Mucosa of descending colon (tissue), 3 donors: Measurements from ENCODE around the gene TRPC6. TPM values are rescaled to one million over a fixed set of nuclear protein-coding genes. Genes with fewer than 3 reads are reported as not detected.

Source experiments
- ATAC-seq: fragments of 200-7000 bp; cut with Tn5 transposase; one replicate; pipeline ENCODE4 v1.9.1; 2020; ENCODE audit warnings: mild to moderate bottlenecking, moderate library complexity
- DNase-seq, 3 donors: peaks; one replicate each; pipeline ENCODE4 v3.0.0-alpha.2; 2020
- H3K36me3 ChIP-seq: fragments of 200-600 bp; one replicate; pipeline ENCODE4 v1.8.0; 2021; ENCODE audit warnings: low read depth, mild to moderate bottlenecking
- H3K4me1 ChIP-seq: fragments of 200-600 bp; one replicate; pipeline ENCODE4 v1.8.0; 2021; ENCODE audit warnings: low read depth, mild to moderate bottlenecking
- H3K4me3 ChIP-seq: fragments of 200-600 bp; one replicate; pipeline ENCODE4 v1.8.0; 2021; ENCODE audit warnings: mild to moderate bottlenecking
- H3K9me3 ChIP-seq: fragments of 200-600 bp; one replicate; pipeline ENCODE4 v1.8.0; 2021; ENCODE audit warnings: mild to moderate bottlenecking
- CTCF ChIP-seq: fragments of 200-600 bp; IDR thresholded peaks from one replicate; pipeline ENCODE4 v1.8.0; 2022; ENCODE audit warnings: antibody characterized with exemption, mild to moderate bottlenecking
- intact Hi-C, 2 donors: fragments of 100-400 bp; cut with DNase I in 1 of 2; cut with micrococcal nuclease in 1 of 2; formaldehyde crosslinking; loops; one replicate each; pipeline versions ENCODE4 v1.11.0 to v1.11.1; 2022; cut with DNase I, micrococcal nuclease
- total RNA-seq, 3 donors: library from RNA; stranded (reverse); fragmentation: NEBNext Ultra II Directional in 2 of 3; extraction: Animal tissue kit (Norgen Biotek cat#: 25700) in 2 of 3; gene quantifications; one replicate each; pipeline versions ENCODE4 v1.2.1 to v1.2.4, GENCODE V29; 2021 to 2023
- donor health status: DM: no; HTN: no; CAD: no; lungs with moderate emphysema.
- donor health status: DM: no; HTN: no; CAD: no.
- donor health status: DM: no; HTN: yes; CAD: no.

Gene TRPC6
- total RNA-seq, 3 donors from 2014 or later, result 1.3 to 4.7 (median 1.4) TPM

GRCh38 chr11:101498891-101499290 is 84.9 kb downstream of the TRPC6 start:
- H3K4me1 ChIP-seq, result no peaks in the 10 kb centered on the region
- ATAC-seq (no peak), DNase-seq (no peak)
- H3K9me3 ChIP-seq, result no peaks in the 10 kb centered on the region
- no peaks in the 10 kb centered on the region for H3K36me3 ChIP-seq
- no peak for TF ChIP-seq CTCF
- no peak overlapping the region for H3K4me3 ChIP-seq
- intact Hi-C loops, result no loop called here

- TF ChIP-seq CTCF, result no peak
- ATAC-seq (no peak), DNase-seq (no peak)
- Histone ChIP-seq H3K36me3 (no peaks in the 10 kb centered on the region), H3K4me1 (no peaks in the 10 kb centered on the region), H3K9me3 (no peaks in the 10 kb centered on the region), H3K4me3 (no peak overlapping the region)
- intact Hi-C loops, result no loop called here
Observed at GRCh38 chr11:101497291-101497690, 86.5 kb downstream of the TRPC6 start.

GRCh38 chr11:101487775-101488174 is 96.0 kb downstream of the TRPC6 start:
- ATAC-seq, result no peak
- Histone ChIP-seq H3K36me3 (no peaks in the 10 kb centered on the region), H3K9me3 (no peaks in the 10 kb centered on the region), H3K4me3 (no peak overlapping the region), H3K4me1 (no peaks in the 10 kb centered on the region)
- no peak for TF ChIP-seq CTCF
- intact Hi-C loops, result no loop called here
- DNase-seq, result no peak

GRCh38 chr11:101482556-101483124 is 101.2 kb downstream of the TRPC6 start:
- intact Hi-C loops, result no loop called here
- no peaks in the 10 kb centered on the region for H3K9me3 ChIP-seq
- no peak overlapping the region for H3K4me3 ChIP-seq
- no peaks in the 10 kb centered on the region for H3K36me3 ChIP-seq
- H3K4me1 ChIP-seq, result no peaks in the 10 kb centered on the region
- DNase-seq (no peak), ATAC-seq (no peak)
- TF ChIP-seq CTCF, result no peak

- Histone ChIP-seq H3K9me3 (no peaks in the 10 kb centered on the region), H3K4me3 (no peak overlapping the region), H3K36me3 (no peaks in the 10 kb centered on the region), H3K4me1 (no peaks in the 10 kb centered on the region)
- DNase-seq (no peak), ATAC-seq (no peak)
- TF ChIP-seq CTCF, result no peak
- intact Hi-C loops, result no loop called here
Observed at GRCh38 chr11:101478587-101479369, 105.0 kb downstream of the TRPC6 start.
